ENCODE measurements around the gene RASL11B.

RASL11B gene

DNA sequence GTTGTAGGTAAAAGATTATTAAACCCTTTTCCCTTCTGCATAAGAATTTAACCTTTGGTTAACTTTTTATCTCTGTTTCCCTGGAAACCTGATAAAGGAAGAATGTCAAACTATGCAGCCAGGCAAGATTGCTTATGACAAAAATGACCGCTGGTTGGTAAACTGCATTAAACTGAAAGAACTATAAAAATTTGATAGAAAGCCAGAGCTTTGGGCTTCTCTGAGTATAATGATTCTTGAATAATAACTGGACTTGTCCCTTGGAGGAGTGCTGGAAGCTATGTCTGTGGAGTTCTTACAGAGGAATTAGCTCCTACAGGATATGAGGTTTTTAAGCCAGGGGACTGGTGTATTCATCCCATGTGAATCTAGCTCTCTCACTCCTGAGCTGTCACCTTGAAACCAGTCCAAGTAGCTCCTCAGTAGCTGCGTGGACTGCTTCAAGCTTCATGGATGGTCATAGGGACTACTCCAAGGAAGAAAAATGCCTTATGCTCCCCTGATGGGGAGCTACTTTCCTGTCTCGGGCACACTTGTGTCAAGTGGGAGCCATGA is 52.0 kb downstream of the RASL11B start:
- no peak for DNase-seq (ENCODE audit: low read depth, low spot score)

DNA sequence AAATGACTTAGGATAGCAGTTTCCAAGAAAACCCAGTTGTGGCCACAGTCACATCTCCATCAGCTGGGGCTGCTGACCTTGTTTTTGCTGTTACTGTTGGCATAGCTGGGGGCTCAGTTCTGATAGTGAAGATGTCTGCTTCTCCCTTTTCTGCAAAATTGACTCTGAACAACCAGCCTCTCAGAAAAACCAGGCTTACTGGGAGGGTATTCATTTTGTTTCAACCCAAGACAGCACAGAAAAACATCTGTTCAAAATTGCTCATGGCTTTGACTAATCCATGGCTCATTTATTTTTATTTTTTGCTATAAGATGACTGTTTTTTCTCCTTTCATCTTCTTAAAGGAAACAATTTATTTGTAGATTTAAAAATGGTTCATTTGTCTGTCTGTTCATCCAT is 53.1 kb downstream of the RASL11B start:
- no peak for DNase-seq (ENCODE audit: low read depth, low spot score)

DNA sequence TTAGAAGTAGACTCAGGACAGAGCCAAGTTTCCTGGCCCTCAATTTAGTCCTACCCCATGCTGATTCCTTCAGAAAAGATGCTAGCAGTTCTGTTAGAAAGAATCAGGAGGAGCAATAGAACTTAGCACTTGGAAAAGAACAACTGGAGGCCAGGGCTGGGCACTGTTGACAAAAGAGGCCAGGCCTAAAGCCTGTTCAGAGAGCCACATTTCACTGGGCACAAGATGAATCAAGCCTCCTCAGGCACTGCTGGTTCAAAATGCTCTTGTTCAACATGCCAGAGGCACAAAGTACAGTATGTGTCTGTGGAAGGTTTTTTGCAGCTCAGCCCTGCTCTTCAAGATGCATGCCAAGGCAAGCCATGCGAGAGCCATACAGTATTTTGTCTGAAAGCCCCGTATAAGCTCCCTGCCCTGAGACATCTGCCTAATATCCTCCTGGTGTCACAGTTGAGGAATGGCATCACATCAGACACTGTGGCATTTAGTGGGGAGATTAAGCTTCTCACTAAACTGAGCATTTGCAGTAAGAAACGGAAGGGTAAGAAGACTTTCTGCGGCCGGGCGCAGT is 53.7 kb downstream of the RASL11B start:
- DNase-seq (ENCODE audit: low read depth, low spot score) = no peak
